Measurements from ENCODE around the gene LDAH.
A peak's percentile ranks its signal among the peaks of the same experiment; 100 is the strongest.

The LDAH gene

GRCh38 chr2:20651731-20652099 is 171.2 kb downstream of the LDAH start:
- peak overlapping the region; percentile 74 for H3K4me3 ChIP-seq (ENCODE audit: low read length)
- DNase-seq (ENCODE audit: low read depth) = no peak
- no peak for TF ChIP-seq CTCF (conservative IDR thresholded peaks at IDR 0.05; ENCODE audit: low read length)

- DNase-seq (ENCODE audit: low read depth) = peak; percentile 71
- peak within 1 kb of the TSS; percentile 92 for H3K4me3 ChIP-seq (ENCODE audit: low read length)
- TF ChIP-seq CTCF (conservative IDR thresholded peaks at IDR 0.05; ENCODE audit: low read length) = peak; percentile 34
Measured at GRCh38 chr2:20650877-20651730, 171.8 kb downstream of the LDAH start, which contains the start of gene HS1BP3. TSS of gene HS1BP3 (minus strand) at chr2:20651098. CDS start at chr2:20651063, 35 bp downstream.

DNA sequence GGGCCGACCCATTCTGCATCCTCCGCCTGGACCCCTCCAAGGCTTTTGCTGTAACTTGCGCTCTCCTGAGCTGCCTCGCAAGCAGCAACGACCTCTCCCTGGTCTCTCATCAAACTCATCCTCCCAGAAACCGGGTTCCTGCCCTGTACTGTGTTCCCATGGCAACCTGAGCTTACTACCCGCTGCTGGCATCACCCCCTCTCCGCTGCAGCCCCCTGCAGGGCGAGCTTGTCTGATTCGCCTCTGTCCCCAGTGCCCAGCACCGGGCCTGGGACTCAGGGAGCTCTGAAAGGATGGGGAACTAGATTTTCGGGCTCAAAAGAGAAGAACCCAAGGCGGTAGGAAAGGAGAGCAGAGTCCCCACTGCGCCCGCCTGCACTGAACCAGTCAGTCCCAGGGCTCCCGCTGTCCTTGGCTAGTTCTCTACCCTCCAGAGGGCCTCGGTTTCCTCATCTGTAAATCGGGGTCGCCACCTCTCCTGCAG is 172.5 kb downstream of the LDAH start:
- no peak for TF ChIP-seq CTCF (conservative IDR thresholded peaks at IDR 0.05; ENCODE audit: low read length)
- peak; percentile 41 for DNase-seq (ENCODE audit: low read depth)

DNA sequence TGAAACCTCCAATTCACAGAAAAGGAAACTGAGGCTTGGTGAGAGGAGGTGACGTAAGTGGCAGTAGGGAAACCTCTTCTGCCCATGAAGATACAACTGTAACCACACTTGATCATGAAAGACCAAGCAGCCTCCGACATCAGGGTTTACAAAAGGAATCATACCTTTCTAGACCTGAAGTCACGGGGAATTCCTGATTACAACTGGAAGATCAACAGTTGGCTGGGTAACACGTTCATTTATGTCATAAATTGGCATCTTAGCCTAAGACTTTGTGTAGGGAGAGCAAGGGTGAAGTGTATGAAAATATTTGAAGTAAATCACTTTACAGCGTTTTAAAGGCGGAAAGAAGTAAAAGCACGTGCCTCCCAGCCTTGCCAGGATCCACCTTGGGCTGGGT is 172.9 kb downstream of the LDAH start:
- H3K4me3 ChIP-seq (ENCODE audit: low read length) = peak overlapping the region; percentile 92
- TF ChIP-seq CTCF (conservative IDR thresholded peaks at IDR 0.05; ENCODE audit: low read length) = no peak

More for the DNA sequence above, 172.5 kb downstream of the LDAH start:
- H3K4me3 ChIP-seq (ENCODE audit: low read length) = peak overlapping the region; percentile 92

GRCh38 chr2:20649576-20649975 is 173.3 kb downstream of the LDAH start:
- DNase-seq (ENCODE audit: low read depth) = no peak
- TF ChIP-seq CTCF (conservative IDR thresholded peaks at IDR 0.05; ENCODE audit: low read length) = no peak
- H3K4me3 ChIP-seq (ENCODE audit: low read length) = no peak overlapping the region

More for the DNA sequence above, 172.9 kb downstream of the LDAH start:
- no peak for DNase-seq (ENCODE audit: low read depth)

DNA sequence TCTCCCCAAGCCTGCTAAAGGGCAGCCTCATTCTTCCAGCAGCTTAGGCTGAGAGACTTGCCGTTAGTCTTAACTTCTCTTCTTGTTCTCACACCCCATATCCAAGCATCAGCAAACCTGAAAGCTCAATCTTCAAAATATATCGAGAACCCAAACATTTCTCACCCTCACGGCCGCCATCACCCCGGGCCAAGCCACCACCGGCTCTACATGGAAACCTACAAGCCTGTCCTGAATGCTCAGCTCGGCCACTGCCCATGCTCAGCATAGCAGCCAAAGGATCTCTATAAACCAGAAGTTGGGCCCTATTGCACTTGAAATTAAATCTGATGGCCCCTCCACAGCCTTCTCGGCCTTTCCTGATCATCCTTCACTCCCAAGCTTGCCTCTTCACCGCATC is 174.1 kb downstream of the LDAH start:
- no peak overlapping the region for H3K4me3 ChIP-seq (ENCODE audit: low read length)
- no peak for TF ChIP-seq CTCF (conservative IDR thresholded peaks at IDR 0.05; ENCODE audit: low read length)
- DNase-seq (ENCODE audit: low read depth) = no peak

- H3K4me3 ChIP-seq (ENCODE audit: low read length) = no peak overlapping the region
- no peak for TF ChIP-seq CTCF (conservative IDR thresholded peaks at IDR 0.05; ENCODE audit: low read length)
- DNase-seq (ENCODE audit: low read depth) = no peak
Measured at GRCh38 chr2:20648206-20648605, 174.7 kb downstream of the LDAH start.

All from AG10803 (cell line).